ENCODE measurements around the gene HCFC1R1. TPM values are rescaled to one million over a fixed set of nuclear protein-coding genes. Genes with fewer than 3 reads are reported as not detected.

Gene HCFC1R1
- total and polyA plus RNA-seq, 5 donors from 2014 or later = 12.9 to 20.7 (median 18.2) TPM

DNA sequence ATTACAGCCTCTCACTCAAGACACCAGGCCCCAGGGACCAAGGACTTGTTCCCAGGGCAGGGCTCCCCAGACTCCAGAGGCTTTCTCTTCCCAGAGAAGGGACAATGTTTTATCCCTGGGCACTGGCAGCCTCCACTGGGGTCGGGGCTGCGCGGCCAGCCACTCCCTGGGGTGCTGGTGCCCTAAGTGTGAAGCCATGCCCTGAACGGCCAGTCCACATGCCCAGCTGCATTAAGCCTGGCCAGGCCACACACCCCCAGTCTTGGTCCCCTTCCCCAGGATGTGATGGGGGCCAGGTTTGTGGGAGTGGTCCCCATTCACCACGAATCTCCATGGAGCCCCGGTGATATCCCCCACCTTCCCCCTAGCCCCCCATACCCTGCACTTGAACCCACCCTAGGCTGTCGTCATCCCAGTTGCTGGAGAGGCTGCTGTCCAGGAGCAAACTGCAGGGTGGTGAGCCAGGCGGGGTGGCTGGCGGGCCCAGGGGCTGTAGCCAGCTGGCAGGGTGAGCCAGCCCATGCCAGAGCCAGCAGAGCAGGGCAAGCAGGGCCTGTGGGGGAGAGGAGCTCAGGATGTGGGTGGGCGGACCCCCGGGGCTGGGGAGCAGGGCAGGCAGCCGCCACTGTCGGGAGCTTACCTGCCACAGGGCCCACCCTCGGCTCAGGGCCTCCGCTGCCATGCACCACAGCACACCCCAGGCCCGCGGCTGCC lies 50.0 kb downstream of the HCFC1R1 start:
- no peaks in the 10 kb centered on the region for H3K36me3 Mint-ChIP-seq
- no peaks in the 10 kb centered on the region for H3K36me3 ChIP-seq (ENCODE audit: control insufficient read depth, insufficient read depth, low read length)
- H3K27me3 ChIP-seq (ENCODE audit: control insufficient read depth, insufficient read depth, low read length) = no peaks in the 10 kb centered on the region
- H3K4me3 Mint-ChIP-seq = peak overlapping the region in 1 of 4 donors; percentile 12
- H3K4me1 ChIP-seq (ENCODE audit: control insufficient read depth, insufficient read depth, low read length, poor library complexity, severe bottlenecking) = peaks cover 15% of the 10 kb centered on the region
- no peak for DNase-seq
- H3K4me3 ChIP-seq (ENCODE audit: low read depth, low read length) = no peak overlapping the region
- peaks cover 0 to 16% (median 0%) of the 10 kb centered on the region in 4 donors for H3K4me1 Mint-ChIP-seq
- no peaks in the 10 kb centered on the region for H3K9me3 ChIP-seq (ENCODE audit: control insufficient read depth in 2 of 2, low read length in 2 of 2)
- H3K9me3 Mint-ChIP-seq = no peaks in the 10 kb centered on the region
- peaks cover 13% of the 10 kb centered on the region for H3K27me3 Mint-ChIP-seq
- no peak overlapping the region for H3K27ac ChIP-seq (ENCODE audit: insufficient read depth, low read length, poor library complexity, severe bottlenecking)
- ATAC-seq (ENCODE audit: low read depth in 2 of 2) = no peak
- no peak overlapping the region for H3K27ac Mint-ChIP-seq

DNA sequence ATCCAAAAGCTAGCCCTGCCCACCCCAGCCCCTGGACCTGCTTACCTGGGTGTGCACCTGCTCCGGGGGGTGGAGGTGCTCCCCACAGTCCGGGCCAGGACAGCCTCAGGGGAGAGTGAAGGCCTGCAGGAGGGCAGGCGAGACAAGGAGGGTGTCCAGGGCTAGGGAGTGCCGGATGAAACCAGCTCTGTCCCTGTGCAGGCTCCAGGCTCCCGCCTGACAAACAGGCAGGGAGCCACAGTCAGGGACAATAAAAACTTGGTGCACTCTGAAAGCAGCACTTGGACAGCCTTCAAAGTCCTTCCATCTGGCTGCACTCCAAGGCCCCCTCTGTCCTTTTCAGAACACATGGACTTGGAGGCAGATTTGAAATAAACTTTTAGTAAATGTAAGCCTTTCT lies 50.6 kb downstream of the HCFC1R1 start:
- H3K4me1 ChIP-seq (ENCODE audit: control insufficient read depth, insufficient read depth, low read length, poor library complexity, severe bottlenecking) = peaks cover 22% of the 10 kb centered on the region
- peaks cover 0 to 1% (median 0%) of the 10 kb centered on the region in 7 donors for H3K9me3 Mint-ChIP-seq
- H3K27ac Mint-ChIP-seq = no peak overlapping the region
- H3K27me3 ChIP-seq (ENCODE audit: control insufficient read depth, insufficient read depth, low read length) = no peaks in the 10 kb centered on the region
- H3K36me3 Mint-ChIP-seq = no peaks in the 10 kb centered on the region
- peaks cover 19% of the 10 kb centered on the region for H3K27me3 Mint-ChIP-seq
- H3K9me3 ChIP-seq (ENCODE audit: control insufficient read depth in 2 of 2, low read length in 2 of 2) = no peaks in the 10 kb centered on the region
- DNase-seq = no peak
- H3K4me3 ChIP-seq (ENCODE audit: low read depth, low read length) = no peak overlapping the region
- H3K4me3 Mint-ChIP-seq = peak overlapping the region in 1 of 4 donors; percentile 12
- no peak overlapping the region for H3K27ac ChIP-seq (ENCODE audit: insufficient read depth, low read length, poor library complexity, severe bottlenecking)
- H3K36me3 ChIP-seq (ENCODE audit: control insufficient read depth, insufficient read depth, low read length) = no peaks in the 10 kb centered on the region
- ATAC-seq (ENCODE audit: low read depth in 2 of 2) = no peak
- peaks cover 0 to 23% (median 4%) of the 10 kb centered on the region in 4 donors for H3K4me1 Mint-ChIP-seq

Other genes starting within 250 kb of the HCFC1R1 start
- gene ELOB, start 246.7 kb downstream of the HCFC1R1 start, total RNA-seq = 96.5 TPM
- gene ELOB, start 246.7 kb downstream of the HCFC1R1 start, polyA plus RNA-seq = 100 to 1,000 TPM; 250 to 359 (median 297) TPM
- gene PRSS33, start 236.4 kb downstream of the HCFC1R1 start, total RNA-seq = not detected
- not detected for gene PRSS33, start 236.4 kb downstream of the HCFC1R1 start, polyA plus RNA-seq
- gene PRSS41, start 225.5 kb downstream of the HCFC1R1 start, total RNA-seq = not detected
- gene PRSS41, start 225.5 kb downstream of the HCFC1R1 start, polyA plus RNA-seq = not detected
- gene PRSS21, start 206.7 kb downstream of the HCFC1R1 start, total RNA-seq = not detected
- 1 to 10 TPM in 3 of 4 donors, under 1 TPM in 1; 0.43 to 8.4 (median 4.1) TPM for gene PRSS21, start 206.7 kb downstream of the HCFC1R1 start, polyA plus RNA-seq
- gene ZG16B, start 193.6 kb downstream of the HCFC1R1 start, total RNA-seq = not detected
- gene ZG16B, start 193.6 kb downstream of the HCFC1R1 start, polyA plus RNA-seq = 1 to 10 TPM in 2 of 4 donors, under 1 TPM in 2; 0.60 to 2.4 (median 1.4) TPM
- gene PRSS22, start 165.8 kb downstream of the HCFC1R1 start, total RNA-seq = not detected
- gene PRSS22, start 165.8 kb downstream of the HCFC1R1 start, polyA plus RNA-seq = not detected
- gene FLYWCH2, start 140.7 kb downstream of the HCFC1R1 start, total RNA-seq = 12.8 TPM
- 10 to 100 TPM; 14.8 to 27.1 (median 18.3) TPM for gene FLYWCH2, start 140.7 kb downstream of the HCFC1R1 start, polyA plus RNA-seq
- gene FLYWCH1, start 112.0 kb downstream of the HCFC1R1 start, total RNA-seq = 74.8 TPM
- gene FLYWCH1, start 112.0 kb downstream of the HCFC1R1 start, polyA plus RNA-seq = 10 to 100 TPM in 3 of 4 donors, 1 to 10 TPM in 1; 6.6 to 13.7 (median 12.7) TPM
- gene KREMEN2, start 59.7 kb downstream of the HCFC1R1 start, total RNA-seq = not detected
- not detected for gene KREMEN2, start 59.7 kb downstream of the HCFC1R1 start, polyA plus RNA-seq
- gene PAQR4, start 54.6 kb downstream of the HCFC1R1 start, total RNA-seq = 5.6 TPM
- 1 to 10 TPM; 2.2 to 8.0 (median 4.4) TPM for gene PAQR4, start 54.6 kb downstream of the HCFC1R1 start, polyA plus RNA-seq
- gene PKMYT1, start 43.5 kb downstream of the HCFC1R1 start, total RNA-seq = 5.7 TPM
- gene PKMYT1, start 43.5 kb downstream of the HCFC1R1 start, polyA plus RNA-seq = 1 to 10 TPM; 1.5 to 7.2 (median 2.3) TPM
- not detected for gene CLDN9, start 11.0 kb downstream of the HCFC1R1 start, total RNA-seq
- not detected for gene CLDN9, start 11.0 kb downstream of the HCFC1R1 start, polyA plus RNA-seq
- gene CLDN6, start 5.8 kb downstream of the HCFC1R1 start, total RNA-seq = not detected
- gene CLDN6, start 5.8 kb downstream of the HCFC1R1 start, polyA plus RNA-seq = not detected
- 0.94 TPM for gene TNFRSF12A, start 3.6 kb downstream of the HCFC1R1 start, total RNA-seq
- 1 to 10 TPM in 1 of 4 donors, under 1 TPM in 2, not detected in 1; 0.69 to 1.2 (median 0.78) TPM for gene TNFRSF12A, start 3.6 kb downstream of the HCFC1R1 start, polyA plus RNA-seq
- gene THOC6, start 93 bp upstream of the HCFC1R1 start, total RNA-seq = 16.2 TPM
- 10 to 100 TPM; 37.1 to 49.2 (median 41.0) TPM for gene THOC6, start 93 bp upstream of the HCFC1R1 start, polyA plus RNA-seq
- gene BICDL2, start 13.0 kb upstream of the HCFC1R1 start, total RNA-seq = not detected
- gene BICDL2, start 13.0 kb upstream of the HCFC1R1 start, polyA plus RNA-seq = not detected
- 1.6 TPM for gene MMP25, start 22.6 kb upstream of the HCFC1R1 start, total RNA-seq
- 1 to 10 TPM in 1 of 4 donors, under 1 TPM in 2, not detected in 1; 0.16 to 1.0 (median 0.29) TPM for gene MMP25, start 22.6 kb upstream of the HCFC1R1 start, polyA plus RNA-seq
- gene IL32, start 41.7 kb upstream of the HCFC1R1 start, total RNA-seq = 1,611 TPM
- gene IL32, start 41.7 kb upstream of the HCFC1R1 start, polyA plus RNA-seq = 1,000 to 10,000 TPM; 3,219 to 6,021 (median 4,004) TPM
- 0.81 TPM for gene ZSCAN10, start 75.4 kb upstream of the HCFC1R1 start, total RNA-seq
- not detected for gene ZSCAN10, start 75.4 kb upstream of the HCFC1R1 start, polyA plus RNA-seq
- not detected for gene ZNF205, start 88.6 kb upstream of the HCFC1R1 start, total RNA-seq
- not detected for gene ZNF205, start 88.6 kb upstream of the HCFC1R1 start, polyA plus RNA-seq
- gene ZNF213, start 111.1 kb upstream of the HCFC1R1 start, total RNA-seq = 3.8 TPM
- 1 to 10 TPM; 1.9 to 2.3 (median 2.1) TPM for gene ZNF213, start 111.1 kb upstream of the HCFC1R1 start, polyA plus RNA-seq
- gene OR1F1, start 164.3 kb upstream of the HCFC1R1 start, total RNA-seq = not detected
- under 1 TPM in 3 of 4 donors, not detected in 1; 0.20 to 0.70 (median 0.61) TPM for gene OR1F1, start 164.3 kb upstream of the HCFC1R1 start, polyA plus RNA-seq
- gene ZNF200, start 211.2 kb upstream of the HCFC1R1 start, total RNA-seq = 12.8 TPM
- 10 to 100 TPM; 15.3 to 24.5 (median 19.5) TPM for gene ZNF200, start 211.2 kb upstream of the HCFC1R1 start, polyA plus RNA-seq
- gene MEFV, start 232.7 kb upstream of the HCFC1R1 start, total RNA-seq = not detected
- gene MEFV, start 232.7 kb upstream of the HCFC1R1 start, polyA plus RNA-seq = not detected